Stimulated activated CD4-positive, alpha-beta T cell treated with anti-CD3 and anti-CD28 coated beads, Interleukin-15, amount 100 ng/mL, for 1 hour (primary cell): ENCODE data around the gene GNAT3.

ENCODE experiments used
- DNase-seq, 2 donors: peaks; one replicate each; pipeline ENCODE4 v3.0.0-alpha.2; 2020; ENCODE audit warnings: low read depth in 1 of 2, low spot score in 1 of 2

The GNAT3 gene

GRCh38 chr7:80511964-80512363, at the start of gene GNAT3:
GNAT3 (minus strand) TSS chr7:80512064; CDS start chr7:80511926, 138 bp downstream.
- DNase-seq: no peak

GRCh38 chr7:80558116-80558515, 46.3 kb upstream of the GNAT3 start:
- DNase-seq: no peak

GRCh38 chr7:80552031-80552694, 40.3 kb upstream of the GNAT3 start:
- DNase-seq: no peak

GRCh38 chr7:80550005-80550404, 38.1 kb upstream of the GNAT3 start:
- no peak for DNase-seq

GRCh38 chr7:80548840-80549530, 37.1 kb upstream of the GNAT3 start:
- DNase-seq: no peak

GRCh38 chr7:80542398-80542797, 30.5 kb upstream of the GNAT3 start:
- DNase-seq: no peak

GRCh38 chr7:80540836-80541235, 29.0 kb upstream of the GNAT3 start:
- no peak for DNase-seq

- no peak for DNase-seq
Observed at GRCh38 chr7:80537091-80537490, 25.2 kb upstream of the GNAT3 start.

- no peak for DNase-seq
Observed at GRCh38 chr7:80536426-80536825, 24.6 kb upstream of the GNAT3 start.

GRCh38 chr7:80533287-80533686, 21.4 kb upstream of the GNAT3 start:
- no peak for DNase-seq

- no peak for DNase-seq
Observed at GRCh38 chr7:80532153-80532552, 20.3 kb upstream of the GNAT3 start.

GRCh38 chr7:80530136-80530535, 18.3 kb upstream of the GNAT3 start:
- DNase-seq: no peak

GRCh38 chr7:80529362-80529761, 17.5 kb upstream of the GNAT3 start:
- DNase-seq: no peak

- no peak for DNase-seq
Observed at GRCh38 chr7:80528689-80529088, 16.8 kb upstream of the GNAT3 start.

GRCh38 chr7:80526472-80526871, 14.6 kb upstream of the GNAT3 start:
- DNase-seq: no peak

- no peak for DNase-seq
Observed at GRCh38 chr7:80524693-80525092, 12.8 kb upstream of the GNAT3 start.

- no peak for DNase-seq
Observed at GRCh38 chr7:80521809-80522208, 9.9 kb upstream of the GNAT3 start.

GRCh38 chr7:80520199-80520598, 8.3 kb upstream of the GNAT3 start:
- no peak for DNase-seq

GRCh38 chr7:80517282-80517747, 5.5 kb upstream of the GNAT3 start:
- no peak for DNase-seq

- no peak for DNase-seq
Observed at GRCh38 chr7:80515298-80515697, 3.4 kb upstream of the GNAT3 start.

- no peak for DNase-seq
Observed at GRCh38 chr7:80510021-80510420, 1.8 kb downstream of the GNAT3 start.

- DNase-seq: no peak
Observed at GRCh38 chr7:80508440-80508839, 3.4 kb downstream of the GNAT3 start.
